Sciatic nerve (tissue), 2 donors: ENCODE results near the gene GOLGA1. TPM values are rescaled to one million over a fixed set of nuclear protein-coding genes. Genes with fewer than 3 reads are reported as not detected.
A peak's percentile ranks its signal among the peaks of the same experiment; 100 is the strongest.
"Not testable (repeated sequence)": the region's sequence is repeated elsewhere in the genome, so short reads cannot be mapped to it uniquely, and the experiment has no call there.

Experiments
- ATAC-seq: fragments of 200-7000 bp; cut with Tn5 transposase; one replicate; pipeline ENCODE4 v1.9.1; 2020; ENCODE audit warnings: mild to moderate bottlenecking, moderate library complexity
- DNase-seq: peaks from one replicate; pipeline ENCODE4 v3.0.0-alpha.2; 2020; ENCODE audit warnings: low spot score
- intact Hi-C: fragments of 100-400 bp; cut with DNase I; formaldehyde crosslinking; loops from one replicate; pipeline ENCODE4 v1.14.2; 2022
- total RNA-seq: library from RNA; stranded (reverse); fragmentation: NEBNext Ultra II Directional; extraction: Animal tissue kit (Norgen Biotek cat#: 25700); gene quantifications from one replicate; pipeline ENCODE4 v1.2.1, GENCODE V29; 2021
- donor health status: DM: no; HTN: no; CAD: no.
- donor health status: DM: no; HTN: no; CAD: no.

GOLGA1 gene, protein sequence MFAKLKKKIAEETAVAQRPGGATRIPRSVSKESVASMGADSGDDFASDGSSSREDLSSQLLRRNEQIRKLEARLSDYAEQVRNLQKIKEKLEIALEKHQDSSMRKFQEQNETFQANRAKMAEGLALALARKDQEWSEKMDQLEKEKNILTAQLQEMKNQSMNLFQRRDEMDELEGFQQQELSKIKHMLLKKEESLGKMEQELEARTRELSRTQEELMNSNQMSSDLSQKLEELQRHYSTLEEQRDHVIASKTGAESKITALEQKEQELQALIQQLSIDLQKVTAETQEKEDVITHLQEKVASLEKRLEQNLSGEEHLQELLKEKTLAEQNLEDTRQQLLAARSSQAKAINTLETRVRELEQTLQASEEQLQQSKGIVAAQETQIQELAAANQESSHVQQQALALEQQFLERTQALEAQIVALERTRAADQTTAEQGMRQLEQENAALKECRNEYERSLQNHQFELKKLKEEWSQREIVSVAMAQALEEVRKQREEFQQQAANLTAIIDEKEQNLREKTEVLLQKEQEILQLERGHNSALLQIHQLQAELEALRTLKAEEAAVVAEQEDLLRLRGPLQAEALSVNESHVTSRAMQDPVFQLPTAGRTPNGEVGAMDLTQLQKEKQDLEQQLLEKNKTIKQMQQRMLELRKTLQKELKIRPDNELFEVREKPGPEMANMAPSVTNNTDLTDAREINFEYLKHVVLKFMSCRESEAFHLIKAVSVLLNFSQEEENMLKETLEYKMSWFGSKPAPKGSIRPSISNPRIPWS
- 31.9 TPM for total RNA-seq

DNA sequence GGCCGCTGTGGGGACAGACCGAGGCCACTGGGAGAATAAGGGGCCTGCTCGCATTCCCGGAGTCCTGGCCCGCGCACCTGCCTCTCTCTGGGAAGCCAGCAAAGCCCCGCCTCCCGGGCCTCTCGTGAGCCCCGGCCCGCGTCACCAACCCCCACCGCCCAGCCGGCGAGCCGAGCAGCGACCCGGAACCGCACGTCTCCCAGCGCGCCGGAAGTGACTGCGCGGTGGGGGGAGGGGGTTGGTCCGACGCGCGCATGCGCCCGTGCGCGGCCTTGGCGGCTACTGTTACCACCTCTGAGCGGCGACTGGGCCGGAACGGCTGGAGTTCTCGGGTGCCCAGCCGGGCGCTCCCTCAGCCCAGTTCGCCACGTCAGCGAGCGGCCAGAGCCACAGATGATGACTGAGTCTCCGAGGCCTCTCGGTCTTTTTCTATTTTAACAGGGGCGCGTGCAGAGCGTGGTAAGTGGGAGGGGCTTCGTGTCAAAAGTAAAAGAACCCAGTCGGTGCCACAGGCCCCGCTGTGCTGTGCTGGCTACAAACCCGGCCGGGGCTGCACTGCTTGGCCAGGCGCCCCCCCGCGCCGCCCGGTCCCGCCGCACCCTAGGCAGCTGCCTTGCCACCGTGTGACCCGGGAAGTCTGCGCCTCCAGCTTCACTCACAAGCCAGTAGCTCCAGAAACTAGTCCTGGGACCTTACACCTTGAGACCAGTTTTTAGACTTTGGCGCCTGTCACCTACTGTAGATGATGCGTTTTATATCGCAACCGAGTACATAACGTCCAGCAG is at the start of gene GOLGA1:
Gene GOLGA1 (minus strand): TSS at position 190 of the 785 bp plus-strand sequence. CDS start 2,372 bp downstream, outside the sequence.
- ATAC-seq (peak; percentile 100), DNase-seq (peak; percentile 96)
- intact Hi-C loops = no loop called here

DNA sequence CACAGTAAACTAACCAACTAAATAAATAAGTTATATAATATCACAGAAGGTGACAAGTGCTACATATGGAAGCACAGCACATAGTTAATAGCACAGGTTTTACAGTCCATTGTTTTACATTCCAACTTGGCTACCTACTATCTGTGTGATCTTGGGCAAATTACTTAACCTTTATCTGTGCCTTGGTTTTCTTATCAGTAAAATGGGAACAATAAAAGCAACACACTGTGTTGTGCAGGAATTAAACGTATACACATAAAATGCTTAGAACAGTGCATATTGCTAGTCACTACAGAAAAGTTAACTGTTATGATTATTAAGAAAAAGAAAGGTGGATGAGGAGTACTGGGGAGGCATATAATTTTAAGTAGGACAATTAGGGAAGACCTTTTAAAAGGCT is 42.8 kb upstream of the GOLGA1 start:
- ATAC-seq (no peak), DNase-seq (no peak)
- intact Hi-C loops = no loop called here

DNA sequence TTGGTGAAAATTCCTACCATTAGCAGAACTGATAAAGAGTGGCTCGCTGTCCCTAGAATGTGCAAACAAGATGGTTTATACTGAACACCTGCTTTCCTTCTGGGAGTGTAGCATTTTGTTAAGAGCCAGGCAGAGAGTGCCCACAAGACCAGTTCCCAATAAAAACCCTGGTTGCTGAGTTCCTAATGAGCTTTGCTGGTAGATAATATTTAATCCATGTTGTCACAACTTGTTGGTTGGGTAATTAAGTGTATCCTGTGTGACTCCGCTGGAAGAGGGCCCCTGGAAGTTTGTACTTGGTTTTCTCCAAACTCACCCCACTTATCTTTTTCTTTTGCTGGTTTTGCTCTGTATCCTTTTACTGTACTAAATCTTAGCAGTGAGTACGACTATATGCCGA is 39.5 kb upstream of the GOLGA1 start:
- ATAC-seq (no peak), DNase-seq (no peak)
- intact Hi-C loops = no loop called here

DNA sequence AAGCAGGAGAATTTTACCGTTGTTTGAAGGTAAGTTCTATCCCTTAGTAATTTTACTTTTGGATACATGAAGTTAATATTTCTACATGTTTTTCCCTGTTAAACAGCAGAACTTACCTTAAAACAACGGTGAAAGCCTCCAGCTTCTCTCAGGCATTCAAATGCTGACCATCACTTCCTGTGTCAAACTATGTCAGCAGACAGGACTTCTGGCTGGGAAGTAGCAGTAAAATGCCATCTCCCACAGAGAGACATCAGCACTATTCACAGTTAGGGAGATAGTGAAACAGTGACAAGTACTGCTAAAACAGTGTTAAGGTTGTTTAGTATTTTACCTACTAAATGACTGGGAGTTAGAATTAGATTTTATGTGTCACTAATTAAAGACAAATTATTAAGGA is 34.2 kb upstream of the GOLGA1 start:
- intact Hi-C loops = no loop called here
- DNase-seq (no peak), ATAC-seq (no peak)

DNA sequence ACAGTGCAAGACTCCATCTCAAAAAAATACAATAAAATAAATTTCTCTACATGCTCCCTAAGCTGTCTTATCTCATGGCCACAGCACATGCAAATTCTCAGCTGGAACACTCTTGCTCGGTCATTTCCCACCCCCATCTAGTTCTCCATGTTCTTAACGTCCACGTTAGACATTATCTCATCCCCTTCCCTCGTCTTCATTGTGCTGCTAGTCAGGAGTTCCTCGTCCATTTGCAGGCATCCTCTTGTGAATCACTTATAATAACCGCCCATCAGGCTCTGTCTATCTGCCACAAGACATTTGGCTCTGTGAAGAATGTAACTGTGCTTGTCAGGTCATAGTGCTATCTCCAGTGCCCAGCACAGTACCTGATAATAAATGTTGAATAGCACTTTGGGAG is 32.9 kb upstream of the GOLGA1 start:
- intact Hi-C loops = no loop called here
- DNase-seq (no peak), ATAC-seq (no peak)

DNA sequence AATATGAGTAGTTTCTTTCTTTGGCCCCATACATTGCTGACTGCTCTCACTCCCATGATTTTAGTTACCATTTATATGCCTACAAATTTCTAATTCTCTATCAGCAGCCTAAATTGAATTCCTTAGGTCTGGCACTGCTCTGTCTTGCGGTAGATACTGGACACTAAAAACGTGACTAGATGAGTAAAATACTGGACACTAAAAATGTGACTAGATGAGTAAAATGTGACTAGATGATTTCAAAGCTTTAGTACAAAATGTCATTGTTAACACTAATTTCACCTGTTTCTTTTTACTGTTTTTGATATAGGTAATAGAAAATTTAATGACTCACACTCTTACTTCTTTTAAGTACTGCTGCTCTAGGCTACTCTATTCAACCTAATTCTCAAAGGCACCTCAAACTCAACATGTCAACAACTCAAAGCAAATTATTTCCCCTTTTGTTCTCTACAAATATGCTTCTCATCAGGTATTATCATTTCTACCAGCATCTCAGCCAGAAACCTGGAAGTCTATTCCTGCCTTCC is 31.4 kb upstream of the GOLGA1 start:
- ATAC-seq (no peak), DNase-seq (no peak)
- intact Hi-C loops = no loop called here

DNA sequence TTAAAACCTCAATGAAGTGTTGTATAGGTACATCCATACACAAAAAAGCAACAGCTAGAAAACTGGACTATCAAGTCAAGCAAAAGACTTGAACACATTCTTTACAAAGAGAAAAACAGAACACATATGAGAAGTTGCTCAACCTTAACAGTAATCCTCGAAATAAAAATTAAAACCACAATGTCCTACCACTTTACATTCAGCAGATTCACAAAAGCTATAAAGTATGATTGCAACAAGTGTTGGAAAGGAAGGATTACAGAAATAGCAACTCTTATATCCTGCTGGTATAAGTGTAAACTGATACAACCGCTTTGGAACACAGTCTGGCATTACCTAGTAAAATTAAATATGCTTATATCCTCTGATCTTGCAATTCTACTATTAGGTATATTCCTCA is 28.5 kb upstream of the GOLGA1 start:
- no peak for ATAC-seq
- no peak for DNase-seq
- intact Hi-C loops = no loop called here

DNA sequence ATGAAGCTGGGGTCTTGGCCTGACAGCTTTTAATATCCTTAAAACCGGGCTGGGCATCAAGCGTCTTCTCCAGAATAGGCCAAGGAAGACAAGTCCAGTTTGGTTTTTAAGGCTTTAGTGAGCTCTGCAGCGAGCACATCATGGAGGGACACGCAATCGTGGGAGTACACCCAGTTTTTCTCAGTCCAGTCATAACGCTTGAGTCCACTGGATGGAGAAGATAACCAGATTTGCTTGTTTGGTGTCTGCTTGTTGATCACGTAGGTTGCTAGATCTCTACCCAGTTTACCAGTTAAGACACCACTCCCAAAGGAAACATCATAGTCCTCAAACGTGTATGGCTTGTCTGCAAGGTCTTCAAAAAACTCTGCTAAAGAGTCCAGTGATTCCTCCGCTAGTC is 27.4 kb upstream of the GOLGA1 start:
- DNase-seq (no peak), ATAC-seq (no peak)
- intact Hi-C loops = no loop called here

DNA sequence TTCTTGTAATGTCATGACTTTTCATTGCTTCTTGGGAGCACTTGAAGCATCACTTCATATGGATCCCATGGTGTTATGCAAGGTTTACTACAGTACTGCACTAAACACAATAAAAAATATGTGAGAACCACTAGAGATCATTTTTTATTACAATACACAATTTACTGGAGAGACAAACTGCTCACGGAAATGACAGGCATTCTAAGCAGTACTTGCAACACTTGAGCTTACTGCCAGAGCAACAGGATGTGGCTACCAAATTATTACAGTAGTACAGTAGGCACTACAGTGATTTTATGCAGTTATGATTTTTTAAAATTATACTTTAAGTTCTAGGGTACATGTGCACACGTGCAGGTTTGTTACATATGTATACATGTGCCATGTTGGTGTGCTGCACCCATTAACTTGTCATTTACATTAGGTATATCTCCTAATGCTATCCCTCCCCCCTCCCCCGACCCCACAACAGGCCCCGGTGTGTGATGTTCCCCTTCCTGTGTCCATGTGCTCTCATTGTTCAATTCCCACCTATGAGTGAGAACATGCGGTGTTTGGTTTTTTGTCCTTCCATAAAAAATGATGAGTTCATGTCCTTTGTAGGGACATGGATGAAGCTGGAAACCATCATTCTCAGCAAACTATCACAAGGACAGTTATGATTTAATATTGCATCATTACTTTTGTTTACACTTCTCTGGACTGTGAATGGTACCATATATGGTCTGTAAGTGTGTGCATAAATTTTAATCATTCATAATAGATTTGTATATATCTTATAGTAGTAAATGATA is 25.1 kb upstream of the GOLGA1 start:
- ATAC-seq, intact Hi-C loops: not testable (repeated sequence)

DNA sequence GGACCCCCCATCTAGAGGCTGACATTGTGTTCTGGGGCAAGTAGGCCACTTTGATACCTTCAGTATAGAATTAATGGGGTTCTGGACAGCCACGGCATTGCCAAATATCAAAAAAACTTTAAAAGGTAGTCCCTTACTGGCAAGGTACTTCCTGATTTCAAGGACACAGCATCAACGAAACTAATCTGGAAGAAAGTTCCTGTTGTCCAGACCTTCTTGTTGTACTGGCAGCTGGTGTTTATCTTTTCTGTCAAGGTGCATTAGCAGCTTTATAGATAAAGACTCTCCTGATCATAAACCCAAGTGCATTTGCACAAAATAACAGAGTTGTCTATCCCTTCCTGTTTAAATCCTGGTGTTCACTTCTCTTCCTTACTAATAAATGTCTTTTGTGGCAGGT is 23.7 kb upstream of the GOLGA1 start:
- intact Hi-C loops = no loop called here
- DNase-seq (no peak), ATAC-seq (no peak)

More for the DNA sequence above, 25.1 kb upstream of the GOLGA1 start:
- not testable (repeated sequence) for DNase-seq

DNA sequence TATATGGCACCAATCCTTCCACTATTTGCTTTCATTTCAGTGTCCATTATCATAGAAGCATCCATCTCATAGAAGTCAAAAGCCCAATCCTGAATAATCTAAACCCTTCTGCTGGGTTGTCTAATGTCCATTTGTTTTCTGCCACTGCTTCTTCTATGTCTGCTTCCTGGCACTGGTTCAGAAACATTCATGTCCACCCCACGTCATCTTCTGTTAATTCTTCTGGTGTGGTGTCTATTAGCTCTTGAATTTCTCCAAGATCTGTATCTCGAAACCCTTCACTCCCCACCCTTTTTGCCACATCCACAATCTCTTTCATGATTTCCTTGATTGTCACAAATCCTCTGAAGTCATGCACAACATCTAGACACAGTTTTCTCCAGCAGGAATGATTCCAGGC is 23.2 kb upstream of the GOLGA1 start:
- ATAC-seq = no peak
- intact Hi-C loops = no loop called here
- no peak for DNase-seq

DNA sequence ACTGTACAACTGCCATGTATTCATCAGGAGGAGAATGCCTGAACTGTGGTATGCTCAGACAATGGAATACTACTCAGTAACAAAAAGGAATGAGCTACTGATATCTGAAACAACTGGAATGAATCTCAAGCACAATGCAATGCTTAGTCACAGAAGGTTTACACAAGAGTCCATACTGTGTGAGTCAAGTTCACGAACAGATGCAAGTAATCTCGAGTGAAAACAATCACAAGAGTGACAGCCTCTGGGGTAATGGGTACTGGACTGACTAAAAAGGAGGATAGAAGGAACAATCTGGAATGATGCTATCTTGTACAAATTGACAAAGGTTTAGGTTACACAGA is 19.5 kb upstream of the GOLGA1 start:
- intact Hi-C loops = no loop called here
- ATAC-seq = no peak
- no peak for DNase-seq

DNA sequence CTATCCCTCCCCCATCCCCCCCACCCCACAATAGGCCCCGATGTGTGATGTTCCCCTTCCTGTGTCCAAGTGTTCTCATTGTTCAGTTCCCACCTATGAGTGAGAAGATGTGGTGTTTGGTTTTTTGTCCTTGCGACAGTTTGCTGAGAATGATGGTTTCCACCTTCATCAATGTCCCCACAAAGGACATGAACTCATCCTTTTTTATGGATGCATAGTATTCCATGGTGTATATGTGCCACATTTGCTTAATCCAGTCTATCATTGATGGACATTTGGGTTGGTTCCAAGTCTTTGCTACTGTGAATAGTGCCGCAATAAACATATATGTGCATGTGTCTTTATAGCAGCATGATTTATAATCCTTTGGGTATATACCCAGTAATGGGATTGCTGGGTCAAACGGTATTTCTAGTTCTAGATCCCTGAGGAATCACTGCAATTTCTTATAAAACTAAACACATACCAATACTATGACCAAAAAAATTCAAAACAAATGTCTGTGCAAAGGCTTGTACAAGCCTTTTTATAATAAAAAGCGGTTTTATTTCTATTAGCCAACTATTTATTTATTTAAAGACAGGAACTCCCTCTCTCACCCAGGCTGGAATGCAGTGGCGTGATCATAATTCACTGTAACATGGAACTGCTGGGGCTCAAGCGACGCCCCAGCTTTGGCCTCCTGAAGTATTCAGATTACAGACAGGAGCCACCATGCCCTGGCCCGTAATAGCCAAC is 19.0 kb upstream of the GOLGA1 start:
- ATAC-seq, DNase-seq, intact Hi-C loops: not testable (repeated sequence)

DNA sequence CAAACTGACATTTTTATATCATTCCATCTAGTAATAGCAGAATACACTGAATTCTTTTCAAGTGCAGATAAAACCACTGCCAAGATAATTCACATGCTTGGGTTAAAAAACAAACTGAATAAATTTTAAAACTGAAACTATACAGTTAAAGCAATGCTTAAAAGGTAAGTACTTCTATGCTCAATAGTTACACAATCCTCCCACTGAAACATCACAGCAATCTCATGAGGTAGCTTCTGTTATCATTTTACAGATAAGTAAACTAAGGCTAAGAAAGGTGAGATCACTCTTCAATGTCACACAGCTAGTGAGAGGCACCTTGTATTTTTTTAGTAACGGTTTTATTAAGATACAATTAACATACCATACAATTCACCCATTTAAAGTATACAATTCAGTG is 13.4 kb upstream of the GOLGA1 start:
- intact Hi-C loops = loop anchor here (5.0 kb wide), 1 partner anchor 1583 kb away; no protein-coding TSS in a partner anchor
- ATAC-seq = no peak
- DNase-seq = no peak

DNA sequence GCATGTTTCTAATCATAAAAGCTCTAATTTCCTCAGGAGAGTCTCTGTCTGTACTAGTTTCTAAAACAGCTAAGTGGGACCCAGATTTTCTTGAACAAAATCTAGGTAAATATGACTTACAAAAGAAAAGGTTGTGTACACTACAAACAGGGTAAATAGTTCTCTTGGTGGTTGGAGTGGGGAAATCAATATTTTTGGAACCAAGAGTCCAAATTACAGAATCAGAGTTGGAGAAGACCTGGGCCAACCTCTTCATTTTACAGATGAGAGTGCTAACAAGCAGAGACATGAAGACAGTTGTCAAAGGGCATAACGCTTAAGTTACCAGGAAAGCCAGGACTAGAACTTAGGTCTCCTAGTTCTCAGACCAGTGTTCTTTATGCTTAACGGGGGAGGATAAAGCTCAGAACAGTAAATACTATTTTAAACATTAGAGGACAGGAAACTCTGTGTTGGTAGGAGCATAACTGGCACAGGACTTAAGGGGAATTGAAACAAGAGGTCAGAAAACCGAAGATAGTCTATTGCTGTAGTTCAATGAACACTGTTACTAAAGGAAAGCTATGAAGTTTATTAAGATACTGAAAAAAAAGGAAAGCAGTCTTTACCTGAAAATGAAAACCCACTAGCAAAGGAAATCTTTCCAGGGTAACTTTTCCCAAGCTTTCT is 9.3 kb upstream of the GOLGA1 start:
- intact Hi-C loops = loop anchor here (5.0 kb wide), 1 partner anchor 1587 kb away; no protein-coding TSS in a partner anchor
- DNase-seq (no peak), ATAC-seq (no peak)

DNA sequence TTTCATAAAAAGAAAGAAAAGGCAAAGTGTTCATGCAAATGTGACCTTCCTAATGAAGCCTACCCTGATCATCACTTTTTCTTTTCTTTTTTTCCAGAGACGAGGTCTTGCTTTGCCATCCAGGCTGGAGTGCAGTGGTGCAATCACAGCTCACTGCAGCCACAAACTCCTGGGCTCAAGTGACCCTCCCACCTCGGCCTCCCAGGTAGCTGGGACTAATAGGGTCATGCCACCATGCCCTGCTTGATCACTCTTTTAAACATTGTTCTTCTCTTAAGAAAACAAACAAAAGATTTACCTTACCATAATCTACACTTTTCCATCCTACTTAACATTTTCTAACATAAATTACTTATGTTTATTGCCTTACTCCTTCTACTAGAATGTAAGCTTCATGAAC is 8.5 kb upstream of the GOLGA1 start:
- intact Hi-C loops = no loop called here
- no peak for DNase-seq
- no peak for ATAC-seq

DNA sequence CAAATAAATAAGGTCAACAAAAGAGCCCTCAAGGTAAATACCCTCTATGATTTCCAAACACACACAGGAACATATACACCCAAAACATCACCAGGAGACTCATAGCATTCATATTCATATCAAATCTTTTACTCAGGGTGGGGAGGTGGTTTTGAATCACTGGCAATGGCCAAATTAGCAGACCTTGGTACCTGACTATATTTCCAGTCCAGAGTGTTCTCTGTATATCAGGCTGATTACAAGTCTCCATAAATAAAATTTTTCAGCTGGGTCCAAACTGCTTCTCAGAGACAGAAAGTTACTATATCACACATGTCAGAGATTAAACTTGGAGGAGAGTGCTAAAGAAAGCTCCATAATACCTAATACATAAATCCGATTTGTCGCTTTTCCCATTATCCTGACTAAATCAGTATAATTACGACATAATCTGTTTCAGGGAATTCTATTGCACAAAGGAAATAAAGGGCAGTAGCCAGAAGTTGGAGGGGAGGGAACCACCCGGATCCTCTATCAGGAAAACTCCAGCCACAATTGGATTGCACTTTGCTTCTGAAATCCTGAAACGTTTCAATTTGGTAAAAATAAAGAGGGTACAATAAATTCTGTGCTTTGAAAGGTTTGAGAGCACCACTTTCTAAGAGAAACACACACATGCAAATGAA is 7.0 kb upstream of the GOLGA1 start:
- DNase-seq (no peak), ATAC-seq (peak; percentile 57)
- intact Hi-C loops = no loop called here
